Kidney epithelial cell (primary cell): ENCODE results near the gene PRKRIP1. TPM values are rescaled to one million over a fixed set of nuclear protein-coding genes. Genes with fewer than 3 reads are reported as not detected.
"Not testable (repeated sequence)": the region's sequence is repeated elsewhere in the genome, so short reads cannot be mapped to it uniquely, and the experiment has no call there.

Experiments used
- DNase-seq: peaks from one replicate; pipeline ENCODE4 v3.0.0-alpha.2; 2010; ENCODE audit warnings: low read depth
- H3K27me3 ChIP-seq: 2 replicates; pipeline ENCODE4 v1.6.0; 2011; ENCODE audit warnings: low read length; ENCODE audit not compliant: control insufficient read depth, insufficient read depth
- H3K36me3 ChIP-seq: 2 replicates; pipeline ENCODE4 v1.5.1; 2011; ENCODE audit warnings: low read length; ENCODE audit not compliant: control insufficient read depth, insufficient read depth
- H3K4me3 ChIP-seq: 2 replicates; pipeline ENCODE4 v1.5.1; 2011; ENCODE audit warnings: low read depth, mild to moderate bottlenecking, control low read depth, low read length
- CTCF ChIP-seq: IDR thresholded peaks from 2 replicates; pipeline ENCODE4 v1.5.1; 2011; ENCODE audit warnings: mild to moderate bottlenecking, moderate library complexity, low read length, control low read depth, inconsistent platforms; ENCODE audit not compliant: insufficient read depth, poor library complexity, severe bottlenecking
- total RNA-seq: library from RNA; depleted of rRNA; stranded (reverse); fragments of >200 nt; gene quantifications from 2 replicates; pipeline ENCODE4 v1.2.3, GENCODE V29; 2015

The PRKRIP1 gene
- total RNA-seq, 1 donor from 2014 or later: 25.3 TPM

DNA sequence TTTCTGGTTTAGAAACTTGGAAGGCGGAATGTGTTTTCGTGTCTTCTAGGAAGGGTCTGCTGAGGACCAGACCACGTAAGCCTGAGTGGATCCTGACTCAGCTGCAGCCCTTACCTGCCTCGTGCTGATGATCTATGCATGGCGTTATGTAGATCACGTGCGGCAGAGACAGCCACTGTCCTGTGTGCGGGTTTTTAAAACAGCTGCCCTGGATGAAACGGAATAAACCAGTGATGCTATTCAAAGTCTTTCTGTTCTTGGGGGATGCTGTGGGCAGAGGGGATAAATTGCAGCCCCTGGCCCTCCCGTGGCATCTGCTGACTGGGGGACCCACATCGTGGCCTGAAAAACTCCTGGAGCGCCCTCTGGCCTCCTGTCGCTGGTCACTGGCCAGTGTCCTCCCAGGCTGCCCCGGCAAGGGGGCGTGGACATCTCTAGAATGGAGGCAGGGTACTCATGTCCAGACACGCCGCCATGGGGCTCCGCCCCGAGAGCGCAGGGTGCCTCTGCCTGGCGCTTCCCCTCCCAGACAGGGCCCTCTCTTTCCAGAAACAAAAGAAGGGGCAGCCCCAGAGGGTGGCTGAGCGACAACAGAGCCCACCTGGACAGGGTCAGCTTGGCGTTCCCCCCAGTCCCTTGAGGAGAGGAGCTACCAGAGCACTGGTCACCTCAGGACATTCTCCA lies 55.4 kb downstream of the PRKRIP1 start:
- H3K4me3 ChIP-seq: no peak overlapping the region
- H3K36me3 ChIP-seq: peaks cover 2% of the 10 kb centered on the region
- TF ChIP-seq CTCF: no peak
- H3K27me3 ChIP-seq: no peaks in the 10 kb centered on the region
- no peak for DNase-seq

DNA sequence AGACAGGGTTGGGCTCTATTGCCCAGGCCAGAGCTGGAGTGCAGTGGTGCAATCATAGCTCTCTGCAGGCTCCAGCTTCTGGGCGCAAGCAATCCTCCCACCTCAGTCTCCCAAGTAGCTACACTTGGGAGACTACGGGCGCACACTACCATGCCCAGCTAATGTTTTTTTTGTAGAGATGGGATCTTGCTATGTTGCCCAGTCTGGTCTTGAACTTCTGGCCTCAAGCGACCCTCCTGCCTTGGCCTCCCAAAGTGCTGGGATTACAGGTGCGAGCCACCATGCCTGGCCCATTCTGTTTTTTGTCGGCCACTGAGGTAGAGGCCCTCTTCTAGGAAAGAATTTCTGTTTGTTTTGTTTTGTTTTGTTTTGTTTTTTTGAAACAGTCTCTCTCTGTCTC lies 56.3 kb downstream of the PRKRIP1 start:
- Histone ChIP-seq H3K36me3 (peaks cover 1% of the 10 kb centered on the region), H3K27me3 (no peaks in the 10 kb centered on the region), H3K4me3 (no peak overlapping the region)
- no peak for DNase-seq
- no peak for TF ChIP-seq CTCF

GRCh38 chr7:102453319-102453718 lies 57.2 kb downstream of the PRKRIP1 start:
- no peak for TF ChIP-seq CTCF
- no peak for DNase-seq
- Histone ChIP-seq H3K27me3 (no peaks in the 10 kb centered on the region), H3K36me3 (peaks cover 3% of the 10 kb centered on the region), H3K4me3 (no peak overlapping the region)

DNA sequence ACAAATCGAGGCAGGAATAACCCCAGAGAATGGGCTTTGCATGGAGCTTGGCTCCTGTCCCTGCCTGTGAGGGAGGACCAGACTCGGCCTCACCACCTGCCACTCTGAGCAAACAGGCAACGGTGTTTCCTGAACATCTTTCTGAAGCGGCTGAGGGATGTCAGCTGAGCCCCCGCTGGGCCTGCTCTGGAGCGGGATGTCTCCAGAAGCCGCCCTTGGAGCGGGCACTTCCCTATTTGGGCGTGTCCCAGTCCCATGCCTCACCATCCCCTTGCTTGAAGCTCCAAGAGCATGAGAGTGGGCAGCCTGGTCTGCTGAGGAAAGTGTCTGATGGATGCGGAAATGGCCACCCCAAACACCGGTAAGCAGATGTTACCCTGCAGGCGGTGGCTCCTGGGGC lies 58.3 kb downstream of the PRKRIP1 start:
- H3K27me3 ChIP-seq: no peaks in the 10 kb centered on the region
- no peak for TF ChIP-seq CTCF
- H3K4me3 ChIP-seq: no peak overlapping the region
- no peak for DNase-seq
- peaks cover 5% of the 10 kb centered on the region for H3K36me3 ChIP-seq

- not testable (repeated sequence) for H3K27me3 ChIP-seq, H3K4me3 ChIP-seq, DNase-seq, H3K36me3 ChIP-seq
These were observed 58.8 kb downstream of the PRKRIP1 start for GRCh38 chr7:102454932-102455331.

GRCh38 chr7:102455596-102455995 lies 59.4 kb downstream of the PRKRIP1 start:
- H3K36me3 ChIP-seq: peaks cover 5% of the 10 kb centered on the region
- no peaks in the 10 kb centered on the region for H3K27me3 ChIP-seq
- no peak for DNase-seq
- no peak overlapping the region for H3K4me3 ChIP-seq
- no peak for TF ChIP-seq CTCF
